Mesenchymal stem cell (in vitro differentiated cells and primary cell): ENCODE data around the gene FOXN1.

ENCODE experiments used
- DNase-seq: peaks from one replicate; pipeline ENCODE4 v3.0.0-alpha.2; 2013
- H2AFZ ChIP-seq: one replicate; pipeline ENCODE4 v1.6.1; 2013; ENCODE audit warnings: low read depth, mild to moderate bottlenecking, control low read depth, inconsistent platforms, low read length, moderate library complexity
- H2AK5ac ChIP-seq: 2 replicates; pipeline ENCODE4 v1.6.1; 2013; ENCODE audit warnings: low read length, moderate library complexity, mild to moderate bottlenecking, inconsistent platforms; ENCODE audit not compliant: severe bottlenecking
- H2BK120ac ChIP-seq: one replicate; pipeline ENCODE4 v1.6.1; 2013; ENCODE audit warnings: low read depth, mild to moderate bottlenecking, inconsistent platforms, low read length, moderate library complexity
- H2BK12ac ChIP-seq, 2 experiments: one replicate each; pipeline ENCODE4 v1.6.1; 2013; ENCODE audit warnings: inconsistent platforms in 2 of 2, low read length in 2 of 2, mild to moderate bottlenecking in 2 of 2, moderate library complexity in 2 of 2, control low read depth in 1 of 2
- H2BK15ac ChIP-seq: one replicate; pipeline ENCODE4 v1.6.1; 2013; ENCODE audit warnings: mild to moderate bottlenecking, low read depth, inconsistent platforms; ENCODE audit not compliant: poor library complexity, severe bottlenecking
- H2BK5ac ChIP-seq: 2 replicates; pipeline ENCODE4 v1.6.1; 2013; ENCODE audit warnings: low read depth, mild to moderate bottlenecking, low read length, control low read depth, inconsistent platforms; ENCODE audit not compliant: poor library complexity, severe bottlenecking
- H3K14ac ChIP-seq, 2 experiments: one replicate each; pipeline ENCODE4 v1.6.1; 2013; ENCODE audit warnings: inconsistent platforms in 2 of 2, low read length in 2 of 2, control low read depth in 1 of 2, mild to moderate bottlenecking in 1 of 2, moderate library complexity in 1 of 2
- H3K18ac ChIP-seq, 2 experiments: one replicate each; pipeline ENCODE4 v1.6.1; 2013; ENCODE audit warnings: inconsistent platforms in 2 of 2, low read length in 2 of 2, control low read depth in 1 of 2, low read depth in 1 of 2, mild to moderate bottlenecking in 1 of 2
- H3K23ac ChIP-seq, 2 experiments: one replicate each; pipeline ENCODE4 v1.6.1; 2013; ENCODE audit warnings: inconsistent platforms in 2 of 2, low read length in 2 of 2, mild to moderate bottlenecking in 2 of 2, moderate library complexity in 2 of 2, control low read depth in 1 of 2
- H3K27ac ChIP-seq: 2 replicates; pipeline ENCODE4 v1.5.1; 2013; ENCODE audit warnings: mild to moderate bottlenecking, moderate library complexity, low read length, control low read depth, inconsistent platforms; ENCODE audit not compliant: poor library complexity, severe bottlenecking
- H3K27me3 ChIP-seq, 2 experiments: 2 replicates each; pipeline versions ENCODE4 v1.6.1 to v1.7.0; 2013; ENCODE audit warnings: low read length in 2 of 2, mild to moderate bottlenecking in 2 of 2, moderate library complexity in 2 of 2, control low read depth in 1 of 2, inconsistent platforms in 1 of 2; ENCODE audit not compliant: control insufficient read depth in 1 of 2, insufficient read depth in 1 of 2
- H3K36me3 ChIP-seq, 2 experiments: 2 replicates each; pipeline versions ENCODE4 v1.6.1 to v1.7.0; 2013; ENCODE audit warnings: low read length in 2 of 2, control low read depth in 1 of 2, inconsistent platforms in 1 of 2, low read depth in 1 of 2, mild to moderate bottlenecking in 1 of 2; ENCODE audit not compliant: insufficient read depth in 2 of 2, control insufficient read depth in 1 of 2
- H3K4ac ChIP-seq, 2 experiments: one replicate each; pipeline ENCODE4 v1.6.1; 2013; ENCODE audit warnings: inconsistent platforms in 2 of 2, low read length in 2 of 2, mild to moderate bottlenecking in 2 of 2, moderate library complexity in 2 of 2, control low read depth in 1 of 2, low read depth in 1 of 2
- H3K4me1 ChIP-seq: 2 replicates; pipeline ENCODE4 v1.6.1; 2013; ENCODE audit warnings: low read depth, low read length, control low read depth; ENCODE audit not compliant: control insufficient read depth, insufficient read depth
- H3K4me2 ChIP-seq: 2 replicates; pipeline ENCODE4 v1.6.1; 2013; ENCODE audit warnings: low read length, mild to moderate bottlenecking, inconsistent platforms; ENCODE audit not compliant: poor library complexity, severe bottlenecking
- H3K4me3 ChIP-seq, 2 experiments: 2 replicates each; pipeline versions ENCODE4 v1.5.1 to v1.7.0; 2013; ENCODE audit warnings: low read length in 2 of 2, mild to moderate bottlenecking in 2 of 2, control low read depth in 1 of 2, low read depth in 1 of 2; ENCODE audit not compliant: insufficient read depth in 1 of 2
- H3K79me1 ChIP-seq: replicated peaks from 2 replicates; pipeline ENCODE4 v1.6.1; 2013; ENCODE audit warnings: mild to moderate bottlenecking, control low read depth, low read length, inconsistent platforms; ENCODE audit not compliant: poor library complexity, severe bottlenecking
- H3K9ac ChIP-seq: 2 replicates; pipeline ENCODE4 v1.7.0; 2013; ENCODE audit warnings: mild to moderate bottlenecking, low read length, moderate library complexity
- H3K9me3 ChIP-seq: 2 replicates; pipeline ENCODE4 v1.7.0; 2013; ENCODE audit warnings: mild to moderate bottlenecking, low read length; ENCODE audit not compliant: control insufficient read depth
- H4K8ac ChIP-seq: one replicate; pipeline ENCODE4 v1.6.1; 2013; ENCODE audit warnings: inconsistent platforms, mild to moderate bottlenecking, low read length, moderate library complexity
- H4K91ac ChIP-seq: one replicate; pipeline ENCODE4 v1.6.1; 2013; ENCODE audit warnings: mild to moderate bottlenecking, low read length, inconsistent platforms
- WGBS: methylation state at CpG from one replicate; pipeline ENCODE4 v1.1.7; 2013; ENCODE audit warnings: mixed read lengths; 5-methylcytosine and 5-hydroxymethylcytosine counted together

Gene FOXN1

DNA sequence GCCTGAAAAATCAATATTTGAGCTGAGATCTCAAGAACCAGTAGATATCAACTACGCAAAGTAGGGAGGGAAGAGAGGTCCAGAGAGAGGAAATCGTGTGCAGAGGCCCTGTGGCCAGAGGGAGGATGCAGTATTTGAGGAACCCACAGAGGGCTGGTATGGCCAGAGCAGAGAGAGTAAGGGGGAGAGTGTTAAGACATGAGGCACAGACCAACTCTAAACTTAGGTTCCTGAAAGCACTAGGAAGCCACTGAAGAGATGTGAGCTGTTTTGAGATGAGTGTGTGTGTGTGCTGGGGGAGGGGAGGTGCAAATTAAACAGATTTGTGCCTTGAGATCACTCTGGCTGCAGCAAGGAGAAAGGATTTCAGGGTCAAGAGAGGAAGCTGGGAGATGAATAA lies 21.9 kb upstream of the FOXN1 start:
- DNase-seq = no peak
- Histone ChIP-seq H3K14ac (no peak overlapping the region), H3K27me3 (peaks cover 54 to 57% of the 10 kb centered on the region in 2 experiments), H4K91ac (no peak overlapping the region), H3K23ac (no peak overlapping the region), H3K9me3 (no peaks in the 10 kb centered on the region), H2BK120ac (no peak overlapping the region), H2AK5ac (no peak overlapping the region), H3K18ac (no peak overlapping the region), H3K4ac (no peak overlapping the region), H3K9ac (no peak overlapping the region), H4K8ac (no peak overlapping the region), H2BK5ac (no peak overlapping the region), H3K36me3 (no peaks in the 10 kb centered on the region), H3K27ac (no peak overlapping the region), H3K79me1 (no peaks in the 10 kb centered on the region), H3K4me2 (no peak overlapping the region), H2BK15ac (no peak overlapping the region), H3K4me3 (no peak overlapping the region), H2BK12ac (no peak overlapping the region), H3K4me1 (peaks cover 14% of the 10 kb centered on the region), H2AFZ (no peak overlapping the region)
- 66% methylated on average over 2 of the region's 2 CpGs for WGBS

DNA sequence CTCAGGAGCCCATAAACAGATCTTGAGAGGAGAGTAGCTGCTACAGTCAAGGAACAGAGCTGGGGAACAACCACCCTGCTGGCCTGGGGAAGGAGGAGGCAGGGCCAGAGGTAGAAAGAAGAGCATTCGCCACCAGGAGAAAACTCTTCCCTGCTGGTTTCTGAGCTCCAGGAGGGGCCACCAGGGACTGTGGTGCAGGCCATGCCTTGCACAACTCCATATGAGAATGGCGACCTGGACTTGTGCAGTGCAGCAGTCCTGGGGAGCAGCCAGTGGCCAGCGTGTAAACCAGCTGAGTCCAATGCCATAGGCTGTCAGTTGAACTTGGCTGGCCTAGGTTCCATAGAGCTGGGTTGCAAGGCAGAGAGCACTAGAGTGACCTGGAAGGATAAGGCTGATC lies 21.1 kb upstream of the FOXN1 start:
- H3K9ac ChIP-seq = no peak overlapping the region
- no peak overlapping the region for H2AK5ac ChIP-seq
- no peaks in the 10 kb centered on the region for H3K36me3 ChIP-seq
- WGBS = 94% methylated on average over 3 of the region's 3 CpGs
- no peaks in the 10 kb centered on the region for H3K79me1 ChIP-seq
- H2BK15ac ChIP-seq = no peak overlapping the region
- no peak for DNase-seq
- H3K4me2 ChIP-seq = no peak overlapping the region
- H2BK120ac ChIP-seq = no peak overlapping the region
- peak overlapping the region in 1 of 2 experiments; percentile 4 for H3K14ac ChIP-seq
- no peak overlapping the region for H2BK12ac ChIP-seq
- no peak overlapping the region for H2AFZ ChIP-seq
- H3K27me3 ChIP-seq = peaks cover 54 to 58% of the 10 kb centered on the region in 2 experiments
- H3K4me3 ChIP-seq = no peak overlapping the region
- no peak overlapping the region for H4K8ac ChIP-seq
- no peak overlapping the region for H3K23ac ChIP-seq
- H3K4me1 ChIP-seq = peaks cover 14% of the 10 kb centered on the region
- H3K27ac ChIP-seq = no peak overlapping the region
- no peak overlapping the region for H2BK5ac ChIP-seq
- no peak overlapping the region for H3K18ac ChIP-seq
- H3K9me3 ChIP-seq = no peaks in the 10 kb centered on the region
- H4K91ac ChIP-seq = no peak overlapping the region
- H3K4ac ChIP-seq = no peak overlapping the region

DNA sequence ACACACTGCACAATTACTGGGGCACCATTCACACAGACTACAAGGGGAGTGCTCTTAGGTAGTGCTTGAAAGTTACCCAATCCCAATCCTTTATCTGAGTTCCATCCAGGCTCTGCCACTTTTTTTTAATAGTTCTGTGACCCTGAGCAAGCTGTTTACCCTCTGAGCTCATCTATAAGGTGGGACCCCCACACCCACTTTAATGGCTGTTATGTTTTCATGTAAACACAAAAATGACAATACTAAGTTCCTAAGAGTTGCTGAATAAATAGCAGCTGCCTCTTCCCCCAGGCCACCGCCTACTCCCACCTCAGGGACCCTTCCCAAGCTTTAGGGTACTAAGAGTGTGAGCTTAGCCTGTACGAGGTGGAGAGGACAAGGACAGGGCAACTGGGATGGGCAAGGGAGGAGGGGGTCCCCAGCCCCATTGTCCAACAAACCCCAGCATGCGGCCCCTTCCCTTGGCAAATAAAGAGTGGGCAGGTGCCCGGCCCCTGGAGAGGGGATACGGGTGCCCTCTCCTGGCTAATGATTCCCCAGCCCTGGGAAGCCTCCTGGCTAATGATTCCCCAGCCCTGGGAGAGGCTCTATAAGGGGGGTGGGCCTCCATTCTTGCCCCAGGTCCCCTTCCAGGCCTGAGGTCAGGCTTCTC lies 18.1 kb upstream of the FOXN1 start:
- H3K36me3 ChIP-seq = peaks cover 0 to 3% of the 10 kb centered on the region in 2 experiments
- H2BK5ac ChIP-seq = no peak overlapping the region
- no peaks in the 10 kb centered on the region for H3K79me1 ChIP-seq
- no peak overlapping the region for H3K9ac ChIP-seq
- no peak overlapping the region for H3K4me3 ChIP-seq
- no peak overlapping the region for H3K27ac ChIP-seq
- H2AFZ ChIP-seq = no peak overlapping the region
- no peak overlapping the region for H3K18ac ChIP-seq
- no peak overlapping the region for H2AK5ac ChIP-seq
- no peak overlapping the region for H2BK12ac ChIP-seq
- H3K4me2 ChIP-seq = peak overlapping the region; percentile 2
- H3K27me3 ChIP-seq = peaks cover 49 to 61% of the 10 kb centered on the region in 2 experiments
- H3K14ac ChIP-seq = no peak overlapping the region
- DNase-seq = no peak
- no peak overlapping the region for H3K23ac ChIP-seq
- H2BK15ac ChIP-seq = no peak overlapping the region
- no peak overlapping the region for H2BK120ac ChIP-seq
- no peak overlapping the region for H3K4ac ChIP-seq
- no peak overlapping the region for H4K91ac ChIP-seq
- 82% methylated on average over 5 of the region's 5 CpGs for WGBS
- no peak overlapping the region for H4K8ac ChIP-seq
- peaks cover 15% of the 10 kb centered on the region for H3K4me1 ChIP-seq
- no peaks in the 10 kb centered on the region for H3K9me3 ChIP-seq

DNA sequence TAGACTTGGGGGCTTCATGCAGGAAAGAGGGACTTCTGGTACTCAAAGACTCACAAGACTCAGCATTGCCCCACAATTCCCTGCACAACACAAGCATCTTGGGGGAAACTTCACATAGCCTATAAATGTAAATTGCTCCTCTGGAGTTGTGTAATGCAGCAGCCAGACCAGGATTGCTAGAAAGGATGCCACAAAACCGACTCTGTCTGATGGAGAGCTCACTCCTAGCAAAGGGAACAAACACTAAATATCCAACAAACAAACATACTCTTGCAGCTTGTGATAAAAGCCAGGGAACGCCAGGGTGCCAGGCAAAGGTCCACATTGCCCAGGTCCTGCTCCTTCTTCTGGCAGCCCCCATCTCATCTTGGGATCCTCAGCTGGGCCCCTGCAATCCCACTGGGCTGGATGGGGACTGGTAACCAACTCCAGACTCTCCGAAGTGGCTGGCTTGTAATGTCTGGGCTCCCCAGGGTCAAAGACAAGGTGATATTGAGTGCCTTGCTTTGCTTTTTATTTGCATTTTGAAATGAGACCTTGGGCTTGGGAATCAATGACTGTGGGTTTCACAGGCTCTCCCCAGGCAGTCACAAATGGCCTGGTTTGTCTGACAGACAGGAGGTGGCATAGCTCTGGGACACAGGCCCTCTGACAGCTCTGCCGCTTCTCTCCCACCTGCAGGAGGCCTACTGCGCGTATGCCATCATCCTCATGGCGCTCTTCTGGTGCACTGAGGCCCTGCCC lies 17.4 kb upstream of the FOXN1 start:
- Histone ChIP-seq H2AK5ac (no peak overlapping the region), H2AFZ (no peak overlapping the region), H3K79me1 (no peaks in the 10 kb centered on the region), H2BK5ac (no peak overlapping the region), H3K4me1 (peaks cover 22% of the 10 kb centered on the region), H3K18ac (no peak overlapping the region), H2BK120ac (no peak overlapping the region), H2BK12ac (no peak overlapping the region), H3K27me3 (peaks cover 44 to 60% of the 10 kb centered on the region in 2 experiments), H2BK15ac (no peak overlapping the region), H3K9me3 (no peaks in the 10 kb centered on the region), H3K4me2 (no peak overlapping the region), H3K23ac (no peak overlapping the region), H4K8ac (no peak overlapping the region), H3K4ac (no peak overlapping the region), H3K9ac (no peak overlapping the region), H4K91ac (no peak overlapping the region), H3K4me3 (no peak overlapping the region), H3K14ac (no peak overlapping the region), H3K27ac (no peak overlapping the region), H3K36me3 (peaks cover 0 to 3% of the 10 kb centered on the region in 2 experiments)
- no peak for DNase-seq
- 83% methylated on average over 7 of the region's 7 CpGs for WGBS
